IMR-90 (cell line): ENCODE data around the gene CDKAL1. TPM values are rescaled to one million over a fixed set of nuclear protein-coding genes. Genes with fewer than 3 reads are reported as not detected.

ENCODE experiments used
- ATAC-seq: fragments of 200-7000 bp; cut with Tn5 transposase; 2 replicates; pipeline ENCODE4 v1.9.1; 2020; ENCODE audit warnings: low read depth, mild to moderate bottlenecking, moderate library complexity
- BruUV-seq: library from RNA; stranded (reverse); fragments of 400-500 nt; replicated peaks from 2 replicates; lab custom pipeline; 2021; lab: Mats Ljungman, UMichigan
- CTCF ChIA-PET: fragments of 300-600 bp; formaldehyde crosslinking; extraction: SDS; loops from one replicate; lab custom pipeline; 2021; ENCODE audit warnings: antibody characterized with exemption; lab: Yijun Ruan, JAX
- POLR2A ChIA-PET: fragments of 300-600 bp; sonication (Branson Sonifier 250); formaldehyde crosslinking; loops from one replicate; lab custom pipeline; 2022; ENCODE audit warnings: antibody characterized with exemption; ENCODE audit not compliant: unreplicated experiment; lab: Charles Lee
- DNase-seq: peaks from one replicate; pipeline ENCODE4 v3.0.0; 2013
- H2AFZ ChIP-seq: replicated peaks from 2 replicates; pipeline ENCODE3; 2013; ENCODE audit warnings: low read length, mild to moderate bottlenecking; ENCODE audit not compliant: poor library complexity
- H2AK5ac ChIP-seq: 2 replicates; pipeline ENCODE4 v1.6.1; 2013; ENCODE audit warnings: low read depth, low read length, inconsistent platforms
- H2AK9ac ChIP-seq: replicated peaks from 2 replicates; pipeline ENCODE3; 2013; ENCODE audit warnings: mild to moderate bottlenecking, low read depth, low read length, moderate library complexity; ENCODE audit not compliant: poor library complexity
- H2BK120ac ChIP-seq: 2 replicates; pipeline ENCODE4 v1.6.1; 2013; ENCODE audit warnings: low read depth, low read length, inconsistent platforms
- H2BK15ac ChIP-seq: 3 replicates; pipeline ENCODE4 v1.6.1; 2013; ENCODE audit warnings: low read depth, low read length, inconsistent platforms
- H2BK20ac ChIP-seq: 2 replicates; pipeline ENCODE4 v1.6.1; 2013; ENCODE audit warnings: low read depth, mild to moderate bottlenecking, inconsistent platforms, low read length, moderate library complexity
- H2BK5ac ChIP-seq: 2 replicates; pipeline ENCODE4 v1.6.1; 2013; ENCODE audit warnings: mild to moderate bottlenecking, low read depth, low read length, inconsistent platforms; ENCODE audit not compliant: poor library complexity, severe bottlenecking
- H3K14ac ChIP-seq: replicated peaks from 2 replicates; pipeline ENCODE4 v1.6.1; 2013; ENCODE audit warnings: low read depth, low read length, inconsistent platforms
- H3K18ac ChIP-seq: 2 replicates; pipeline ENCODE4 v1.6.1; 2013; ENCODE audit warnings: low read depth, low read length, control low read depth
- H3K23ac ChIP-seq: 2 replicates; pipeline ENCODE4 v1.6.1; 2013; ENCODE audit warnings: low read depth, low read length, inconsistent platforms
- H3K27ac ChIP-seq: 2 replicates; pipeline ENCODE4 v1.5.1; 2013; ENCODE audit warnings: mild to moderate bottlenecking, control low read depth, low read length; ENCODE audit not compliant: insufficient read depth
- H3K27me3 ChIP-seq: 2 replicates; pipeline ENCODE4 v1.6.1; 2013; ENCODE audit warnings: low read length; ENCODE audit not compliant: control insufficient read depth, insufficient read depth
- H3K36me3 ChIP-seq: 2 replicates; pipeline ENCODE4 v1.6.1; 2013; ENCODE audit warnings: low read length, mixed read lengths; ENCODE audit not compliant: control insufficient read depth, insufficient read depth
- H3K4ac ChIP-seq: 2 replicates; pipeline ENCODE4 v1.6.1; 2013; ENCODE audit warnings: low read depth, low read length, inconsistent platforms
- H3K4me1 ChIP-seq: 2 replicates; pipeline ENCODE4 v1.6.1; 2013; ENCODE audit warnings: low read length, mixed read lengths; ENCODE audit not compliant: control insufficient read depth, insufficient read depth
- H3K4me2 ChIP-seq: 2 replicates; pipeline ENCODE4 v1.6.1; 2013; ENCODE audit warnings: low read depth, mild to moderate bottlenecking, control low read depth, low read length, moderate library complexity
- H3K4me3 ChIP-seq: 2 replicates; pipeline ENCODE4 v1.5.1; 2013; ENCODE audit warnings: low read depth, mild to moderate bottlenecking, control low read depth, low read length, moderate library complexity; ENCODE audit not compliant: insufficient read depth
- H3K56ac ChIP-seq: 2 replicates; pipeline ENCODE4 v1.6.1; 2013; ENCODE audit warnings: low read length, inconsistent platforms; ENCODE audit not compliant: insufficient read depth; ENCODE audit errors: extremely low read depth
- H3K79me1 ChIP-seq, 2 experiments: 2 replicates each; pipeline ENCODE4 v1.6.1; 2013; ENCODE audit warnings: low read length in 2 of 2, inconsistent platforms in 1 of 2, low read depth in 1 of 2
- H3K9ac ChIP-seq: 2 replicates; pipeline ENCODE4 v1.6.1; 2013; ENCODE audit warnings: low read depth, low read length, control low read depth
- H3K9me1 ChIP-seq: 2 replicates; pipeline ENCODE4 v1.6.1; 2013; ENCODE audit warnings: low read length, inconsistent platforms; ENCODE audit not compliant: insufficient read depth
- H3K9me3 ChIP-seq: 2 replicates; pipeline ENCODE4 v1.6.1; 2013; ENCODE audit warnings: low read length; ENCODE audit not compliant: control insufficient read depth, insufficient read depth
- H4K20me1 ChIP-seq: 2 replicates; pipeline ENCODE4 v1.6.1; 2013; ENCODE audit warnings: low read length, inconsistent platforms; ENCODE audit not compliant: insufficient read depth
- H4K5ac ChIP-seq: 2 replicates; pipeline ENCODE4 v1.6.1; 2013; ENCODE audit warnings: mild to moderate bottlenecking, low read depth, low read length, control low read depth
- H4K8ac ChIP-seq, 2 experiments: 2 replicates each; pipeline ENCODE4 v1.6.1; 2013; ENCODE audit warnings: low read depth in 2 of 2, low read length in 2 of 2, control low read depth in 1 of 2, inconsistent platforms in 1 of 2
- H4K91ac ChIP-seq: 2 replicates; pipeline ENCODE4 v1.6.1; 2013; ENCODE audit warnings: low read depth, low read length, inconsistent platforms; ENCODE audit not compliant: insufficient read depth
- BHLHE40 ChIP-seq: fragments of 150-350 bp; IDR thresholded peaks from 2 replicates; pipeline ENCODE4 v1.6.1; 2016; ENCODE audit warnings: mild to moderate bottlenecking, low read depth, low read length
- CEBPB ChIP-seq: IDR thresholded peaks from 2 replicates; pipeline ENCODE4 v1.6.1; 2012; ENCODE audit warnings: low read depth, low read length, improper control_type of control experiment
- CHD1 ChIP-seq: IDR thresholded peaks from 2 replicates; pipeline ENCODE4 v1.6.1; 2012; ENCODE audit warnings: low read depth, low read length, improper control_type of control experiment
- FOS ChIP-seq: fragments of 150-350 bp; IDR thresholded peaks from 2 replicates; pipeline ENCODE4 v1.6.1; 2016; ENCODE audit warnings: low read depth, low read length
- MAFK ChIP-seq: IDR thresholded peaks from 2 replicates; pipeline ENCODE4 v1.6.1; 2012; ENCODE audit warnings: low read depth, low read length, improper control_type of control experiment
- MXI1 ChIP-seq: IDR thresholded peaks from 2 replicates; pipeline ENCODE4 v1.6.1; 2012; ENCODE audit warnings: low read depth, mild to moderate bottlenecking, low read length, moderate library complexity, borderline replicate concordance
- NFE2L2 ChIP-seq: fragments of 150-350 bp; IDR thresholded peaks from 2 replicates; pipeline ENCODE4 v1.6.1; 2016; ENCODE audit warnings: low read depth, mild to moderate bottlenecking, low read length
- POLR2A ChIP-seq: IDR thresholded peaks from 2 replicates; pipeline ENCODE4 v1.6.1; 2012; ENCODE audit warnings: mild to moderate bottlenecking, low read depth, low read length
- RCOR1 ChIP-seq: IDR thresholded peaks from 2 replicates; pipeline ENCODE4 v1.6.1; 2012; ENCODE audit warnings: mild to moderate bottlenecking, low read length, improper control_type of control experiment; ENCODE audit not compliant: insufficient replicate concordance
- whole genome bisulfite sequencing, 2 experiments: methylation state at CpG; one replicate each; pipeline versions ENCODE4 v1.1.5 to v1.1.7; 2013; ENCODE audit warnings: missing lambda C conversion rate in 2 of 2; ENCODE audit not compliant: insufficient read length in 1 of 2; ENCODE audit errors: extremely low coverage in 2 of 2; 5-methylcytosine and 5-hydroxymethylcytosine counted together
- dilution Hi-C: fragments of 300-500 bp; cut with HindIII; formaldehyde crosslinking; loops from one replicate; pipeline ENCODE4 v1.14.3; 2018; ENCODE audit warnings: low sequenced_read_pairs; ENCODE audit not compliant: unreplicated experiment
- in situ Hi-C: fragments of 300-500 bp; cut with MboI; formaldehyde crosslinking; loops from 3 replicates; pipeline ENCODE4 v1.14.3; 2019; ENCODE audit warnings: low sequenced_read_pairs, inconsistent platforms, mixed read lengths
- intact Hi-C: fragments of 100-400 bp; cut with micrococcal nuclease; formaldehyde crosslinking; loops from 2 replicates; pipeline ENCODE4 v1.10.0; 2022
- polyA plus RNA-seq, 3 experiments: library from polyadenylated mRNA; depleted of rRNA; stranded (reverse); fragments of >200 nt; gene quantifications; 2 replicates each; pipeline ENCODE4 v1.2.3, GENCODE V29; 2012; ENCODE audit warnings: low replicate concordance in 1 of 3
- total RNA-seq: library from RNA; depleted of rRNA; stranded (reverse); fragments of >200 nt; gene quantifications from 2 replicates; pipeline ENCODE4 v1.2.3, GENCODE V29; 2012
- TF ChIP-seq, protein P1 (sequence below): conservative IDR thresholded peaks from 2 replicates; pipeline ENCODE4 v1.5.1; 2012; ENCODE audit warnings: mild to moderate bottlenecking, low read depth, low read length, improper control_type of control experiment
- TF ChIP-seq, protein P2 (sequence below): fragments of 150-350 bp; IDR thresholded peaks from 2 replicates; pipeline ENCODE4 v1.6.1; 2017; ENCODE audit warnings: mild to moderate bottlenecking, antibody characterized with exemption, low read length, low read depth
- TF ChIP-seq, protein P3 (sequence below): fragments of 150-350 bp; IDR thresholded peaks from 2 replicates; pipeline ENCODE4 v1.6.1; 2016; ENCODE audit warnings: low read depth, mild to moderate bottlenecking, low read length, moderate library complexity, borderline replicate concordance

Gene CDKAL1
- total and polyA plus RNA-seq, 2 of the 4 experiments (the other 2 are of a cell fraction), result 3.7 to 13.1 TPM

DNA sequence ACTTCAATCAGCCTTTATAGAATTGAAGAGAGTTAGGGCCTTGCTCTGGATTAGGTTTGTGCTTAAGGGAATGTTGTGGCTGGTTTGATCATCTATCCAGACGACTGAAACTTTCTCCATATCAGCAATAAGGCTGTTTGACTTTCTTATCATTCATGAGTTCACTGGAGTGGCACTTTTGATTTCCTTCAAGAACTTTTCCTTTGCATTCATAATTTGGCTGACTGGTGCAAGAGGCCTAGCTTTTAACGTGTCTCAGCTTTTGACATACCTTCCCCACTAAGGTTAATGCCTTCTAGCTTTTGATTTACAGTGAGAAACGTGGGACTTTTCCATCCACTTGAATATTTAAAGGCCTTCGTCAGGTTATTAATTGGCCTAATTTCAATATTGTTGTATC, 461.8 kb downstream of the CDKAL1 start:
- POLR2A ChIA-PET, result no interaction called here
- Histone ChIP-seq H3K27me3 (no peaks in the 10 kb centered on the region), H2BK5ac (no peak overlapping the region), H4K20me1 (no peaks in the 10 kb centered on the region), H2AFZ (no peak overlapping the region), H3K36me3 (no peaks in the 10 kb centered on the region), H3K9ac (no peak overlapping the region), H2BK15ac (no peak overlapping the region), H3K27ac (no peak overlapping the region), H4K8ac (no peak overlapping the region), H4K91ac (no peak overlapping the region), H2AK5ac (no peak overlapping the region), H4K5ac (no peak overlapping the region), H2AK9ac (no peak overlapping the region), H3K4me2 (no peak overlapping the region), H2BK20ac (no peak overlapping the region), H3K9me3 (no peaks in the 10 kb centered on the region), H2BK120ac (no peak overlapping the region), H3K4me3 (no peak overlapping the region), H3K79me1 (no peaks in the 10 kb centered on the region), H3K23ac (no peak overlapping the region), H3K14ac (no peak overlapping the region), H3K4me1 (no peaks in the 10 kb centered on the region), H3K4ac (no peak overlapping the region), H3K18ac (no peak overlapping the region), H3K56ac (no peak overlapping the region), H3K9me1 (no peaks in the 10 kb centered on the region)
- dilution Hi-C loops (no loop called here), intact Hi-C loops (no loop called here), in situ Hi-C loops (no loop called here)
- DNase-seq, result no peak
- TF ChIP-seq FOS (no peak), POLR2A (no peak), CEBPB (no peak), BHLHE40 (no peak), NFE2L2 (no peak), CHD1 (no peak), MAFK (no peak), MXI1 (no peak), RCOR1 (no peak)
- TF ChIP-seq, protein P1, sequence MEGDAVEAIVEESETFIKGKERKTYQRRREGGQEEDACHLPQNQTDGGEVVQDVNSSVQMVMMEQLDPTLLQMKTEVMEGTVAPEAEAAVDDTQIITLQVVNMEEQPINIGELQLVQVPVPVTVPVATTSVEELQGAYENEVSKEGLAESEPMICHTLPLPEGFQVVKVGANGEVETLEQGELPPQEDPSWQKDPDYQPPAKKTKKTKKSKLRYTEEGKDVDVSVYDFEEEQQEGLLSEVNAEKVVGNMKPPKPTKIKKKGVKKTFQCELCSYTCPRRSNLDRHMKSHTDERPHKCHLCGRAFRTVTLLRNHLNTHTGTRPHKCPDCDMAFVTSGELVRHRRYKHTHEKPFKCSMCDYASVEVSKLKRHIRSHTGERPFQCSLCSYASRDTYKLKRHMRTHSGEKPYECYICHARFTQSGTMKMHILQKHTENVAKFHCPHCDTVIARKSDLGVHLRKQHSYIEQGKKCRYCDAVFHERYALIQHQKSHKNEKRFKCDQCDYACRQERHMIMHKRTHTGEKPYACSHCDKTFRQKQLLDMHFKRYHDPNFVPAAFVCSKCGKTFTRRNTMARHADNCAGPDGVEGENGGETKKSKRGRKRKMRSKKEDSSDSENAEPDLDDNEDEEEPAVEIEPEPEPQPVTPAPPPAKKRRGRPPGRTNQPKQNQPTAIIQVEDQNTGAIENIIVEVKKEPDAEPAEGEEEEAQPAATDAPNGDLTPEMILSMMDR, result no peak
- TF ChIP-seq, protein P2, sequence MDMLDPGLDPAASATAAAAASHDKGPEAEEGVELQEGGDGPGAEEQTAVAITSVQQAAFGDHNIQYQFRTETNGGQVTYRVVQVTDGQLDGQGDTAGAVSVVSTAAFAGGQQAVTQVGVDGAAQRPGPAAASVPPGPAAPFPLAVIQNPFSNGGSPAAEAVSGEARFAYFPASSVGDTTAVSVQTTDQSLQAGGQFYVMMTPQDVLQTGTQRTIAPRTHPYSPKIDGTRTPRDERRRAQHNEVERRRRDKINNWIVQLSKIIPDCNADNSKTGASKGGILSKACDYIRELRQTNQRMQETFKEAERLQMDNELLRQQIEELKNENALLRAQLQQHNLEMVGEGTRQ, result no peak
- TF ChIP-seq, protein P3, sequence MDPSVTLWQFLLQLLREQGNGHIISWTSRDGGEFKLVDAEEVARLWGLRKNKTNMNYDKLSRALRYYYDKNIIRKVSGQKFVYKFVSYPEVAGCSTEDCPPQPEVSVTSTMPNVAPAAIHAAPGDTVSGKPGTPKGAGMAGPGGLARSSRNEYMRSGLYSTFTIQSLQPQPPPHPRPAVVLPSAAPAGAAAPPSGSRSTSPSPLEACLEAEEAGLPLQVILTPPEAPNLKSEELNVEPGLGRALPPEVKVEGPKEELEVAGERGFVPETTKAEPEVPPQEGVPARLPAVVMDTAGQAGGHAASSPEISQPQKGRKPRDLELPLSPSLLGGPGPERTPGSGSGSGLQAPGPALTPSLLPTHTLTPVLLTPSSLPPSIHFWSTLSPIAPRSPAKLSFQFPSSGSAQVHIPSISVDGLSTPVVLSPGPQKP, result no peak
- ATAC-seq, result no peak
- WGBS, 2 experiments, result no CpG with 5 or more reads among the region's 4 CpGs
- CTCF ChIA-PET, result interaction anchor here (0.6 kb wide), 1 partner anchor 23 kb away, joined by 4 read pairs; no protein-coding TSS in a partner anchor
- no TSS peak for BruUV-seq
